IMR-90 (cell line): Measurements from ENCODE around the gene FNIP1. TPM values are rescaled to one million over a fixed set of nuclear protein-coding genes. Genes with fewer than 3 reads are reported as not detected.

ENCODE experiments used
- ATAC-seq: fragments of 200-7000 bp; cut with Tn5 transposase; 2 replicates; pipeline ENCODE4 v1.9.1; 2020; ENCODE audit warnings: low read depth, mild to moderate bottlenecking, moderate library complexity
- BruUV-seq: library from RNA; stranded (reverse); fragments of 400-500 nt; replicated peaks from 2 replicates; lab custom pipeline; 2021; lab: Mats Ljungman, UMichigan
- CTCF ChIA-PET: fragments of 300-600 bp; formaldehyde crosslinking; extraction: SDS; loops from one replicate; lab custom pipeline; 2021; ENCODE audit warnings: antibody characterized with exemption; lab: Yijun Ruan, JAX
- POLR2A ChIA-PET: fragments of 300-600 bp; sonication (Branson Sonifier 250); formaldehyde crosslinking; loops from one replicate; lab custom pipeline; 2022; ENCODE audit warnings: antibody characterized with exemption; ENCODE audit not compliant: unreplicated experiment; lab: Charles Lee
- DNase-seq: peaks from one replicate; pipeline ENCODE4 v3.0.0; 2013
- H2AFZ ChIP-seq: replicated peaks from 2 replicates; pipeline ENCODE3; 2013; ENCODE audit warnings: low read length, mild to moderate bottlenecking; ENCODE audit not compliant: poor library complexity
- H2AK5ac ChIP-seq: 2 replicates; pipeline ENCODE4 v1.6.1; 2013; ENCODE audit warnings: low read depth, low read length, inconsistent platforms
- H2AK9ac ChIP-seq: replicated peaks from 2 replicates; pipeline ENCODE3; 2013; ENCODE audit warnings: mild to moderate bottlenecking, low read depth, low read length, moderate library complexity; ENCODE audit not compliant: poor library complexity
- H2BK120ac ChIP-seq: 2 replicates; pipeline ENCODE4 v1.6.1; 2013; ENCODE audit warnings: low read depth, low read length, inconsistent platforms
- H2BK15ac ChIP-seq: 3 replicates; pipeline ENCODE4 v1.6.1; 2013; ENCODE audit warnings: low read depth, low read length, inconsistent platforms
- H2BK20ac ChIP-seq: 2 replicates; pipeline ENCODE4 v1.6.1; 2013; ENCODE audit warnings: low read depth, mild to moderate bottlenecking, inconsistent platforms, low read length, moderate library complexity
- H2BK5ac ChIP-seq: 2 replicates; pipeline ENCODE4 v1.6.1; 2013; ENCODE audit warnings: mild to moderate bottlenecking, low read depth, low read length, inconsistent platforms; ENCODE audit not compliant: poor library complexity, severe bottlenecking
- H3K14ac ChIP-seq: replicated peaks from 2 replicates; pipeline ENCODE4 v1.6.1; 2013; ENCODE audit warnings: low read depth, low read length, inconsistent platforms
- H3K18ac ChIP-seq: 2 replicates; pipeline ENCODE4 v1.6.1; 2013; ENCODE audit warnings: low read depth, low read length, control low read depth
- H3K23ac ChIP-seq: 2 replicates; pipeline ENCODE4 v1.6.1; 2013; ENCODE audit warnings: low read depth, low read length, inconsistent platforms
- H3K27ac ChIP-seq: 2 replicates; pipeline ENCODE4 v1.5.1; 2013; ENCODE audit warnings: mild to moderate bottlenecking, control low read depth, low read length; ENCODE audit not compliant: insufficient read depth
- H3K27me3 ChIP-seq: 2 replicates; pipeline ENCODE4 v1.6.1; 2013; ENCODE audit warnings: low read length; ENCODE audit not compliant: control insufficient read depth, insufficient read depth
- H3K36me3 ChIP-seq: 2 replicates; pipeline ENCODE4 v1.6.1; 2013; ENCODE audit warnings: low read length, mixed read lengths; ENCODE audit not compliant: control insufficient read depth, insufficient read depth
- H3K4ac ChIP-seq: 2 replicates; pipeline ENCODE4 v1.6.1; 2013; ENCODE audit warnings: low read depth, low read length, inconsistent platforms
- H3K4me1 ChIP-seq: 2 replicates; pipeline ENCODE4 v1.6.1; 2013; ENCODE audit warnings: low read length, mixed read lengths; ENCODE audit not compliant: control insufficient read depth, insufficient read depth
- H3K4me2 ChIP-seq: 2 replicates; pipeline ENCODE4 v1.6.1; 2013; ENCODE audit warnings: low read depth, mild to moderate bottlenecking, control low read depth, low read length, moderate library complexity
- H3K4me3 ChIP-seq: 2 replicates; pipeline ENCODE4 v1.5.1; 2013; ENCODE audit warnings: low read depth, mild to moderate bottlenecking, control low read depth, low read length, moderate library complexity; ENCODE audit not compliant: insufficient read depth
- H3K56ac ChIP-seq: 2 replicates; pipeline ENCODE4 v1.6.1; 2013; ENCODE audit warnings: low read length, inconsistent platforms; ENCODE audit not compliant: insufficient read depth; ENCODE audit errors: extremely low read depth
- H3K79me1 ChIP-seq, 2 experiments: 2 replicates each; pipeline ENCODE4 v1.6.1; 2013; ENCODE audit warnings: low read length in 2 of 2, inconsistent platforms in 1 of 2, low read depth in 1 of 2
- H3K9ac ChIP-seq: 2 replicates; pipeline ENCODE4 v1.6.1; 2013; ENCODE audit warnings: low read depth, low read length, control low read depth
- H3K9me1 ChIP-seq: 2 replicates; pipeline ENCODE4 v1.6.1; 2013; ENCODE audit warnings: low read length, inconsistent platforms; ENCODE audit not compliant: insufficient read depth
- H3K9me3 ChIP-seq: 2 replicates; pipeline ENCODE4 v1.6.1; 2013; ENCODE audit warnings: low read length; ENCODE audit not compliant: control insufficient read depth, insufficient read depth
- H4K20me1 ChIP-seq: 2 replicates; pipeline ENCODE4 v1.6.1; 2013; ENCODE audit warnings: low read length, inconsistent platforms; ENCODE audit not compliant: insufficient read depth
- H4K5ac ChIP-seq: 2 replicates; pipeline ENCODE4 v1.6.1; 2013; ENCODE audit warnings: mild to moderate bottlenecking, low read depth, low read length, control low read depth
- H4K8ac ChIP-seq, 2 experiments: 2 replicates each; pipeline ENCODE4 v1.6.1; 2013; ENCODE audit warnings: low read depth in 2 of 2, low read length in 2 of 2, control low read depth in 1 of 2, inconsistent platforms in 1 of 2
- H4K91ac ChIP-seq: 2 replicates; pipeline ENCODE4 v1.6.1; 2013; ENCODE audit warnings: low read depth, low read length, inconsistent platforms; ENCODE audit not compliant: insufficient read depth
- BHLHE40 ChIP-seq: fragments of 150-350 bp; IDR thresholded peaks from 2 replicates; pipeline ENCODE4 v1.6.1; 2016; ENCODE audit warnings: mild to moderate bottlenecking, low read depth, low read length
- CEBPB ChIP-seq: IDR thresholded peaks from 2 replicates; pipeline ENCODE4 v1.6.1; 2012; ENCODE audit warnings: low read depth, low read length, improper control_type of control experiment
- CHD1 ChIP-seq: IDR thresholded peaks from 2 replicates; pipeline ENCODE4 v1.6.1; 2012; ENCODE audit warnings: low read depth, low read length, improper control_type of control experiment
- FOS ChIP-seq: fragments of 150-350 bp; IDR thresholded peaks from 2 replicates; pipeline ENCODE4 v1.6.1; 2016; ENCODE audit warnings: low read depth, low read length
- MAFK ChIP-seq: IDR thresholded peaks from 2 replicates; pipeline ENCODE4 v1.6.1; 2012; ENCODE audit warnings: low read depth, low read length, improper control_type of control experiment
- MAZ ChIP-seq: IDR thresholded peaks from 2 replicates; pipeline ENCODE4 v1.6.1; 2012; ENCODE audit warnings: low read depth, mild to moderate bottlenecking, low read length, improper control_type of control experiment, moderate library complexity, borderline replicate concordance
- MXI1 ChIP-seq: IDR thresholded peaks from 2 replicates; pipeline ENCODE4 v1.6.1; 2012; ENCODE audit warnings: low read depth, mild to moderate bottlenecking, low read length, moderate library complexity, borderline replicate concordance
- NFE2L2 ChIP-seq: fragments of 150-350 bp; IDR thresholded peaks from 2 replicates; pipeline ENCODE4 v1.6.1; 2016; ENCODE audit warnings: low read depth, mild to moderate bottlenecking, low read length
- POLR2A ChIP-seq: IDR thresholded peaks from 2 replicates; pipeline ENCODE4 v1.6.1; 2012; ENCODE audit warnings: mild to moderate bottlenecking, low read depth, low read length
- RAD21 ChIP-seq: IDR thresholded peaks from 2 replicates; pipeline ENCODE4 v1.6.1; 2012; ENCODE audit warnings: low read length, improper control_type of control experiment
- RCOR1 ChIP-seq: IDR thresholded peaks from 2 replicates; pipeline ENCODE4 v1.6.1; 2012; ENCODE audit warnings: mild to moderate bottlenecking, low read length, improper control_type of control experiment; ENCODE audit not compliant: insufficient replicate concordance
- RFX5 ChIP-seq: IDR thresholded peaks from 2 replicates; pipeline ENCODE4 v1.8.0; 2012; ENCODE audit warnings: low read depth, mild to moderate bottlenecking, low read length, moderate library complexity
- SMC3 ChIP-seq: fragments of 150-350 bp; IDR thresholded peaks from 2 replicates; pipeline ENCODE4 v1.6.1; 2016; ENCODE audit warnings: low read depth, mild to moderate bottlenecking, antibody characterized with exemption, low read length, moderate library complexity
- WGBS, 2 experiments: methylation state at CpG; one replicate each; pipeline versions ENCODE4 v1.1.5 to v1.1.7; 2013; ENCODE audit warnings: missing lambda C conversion rate in 2 of 2; ENCODE audit not compliant: insufficient read length in 1 of 2; ENCODE audit errors: extremely low coverage in 2 of 2; 5-methylcytosine and 5-hydroxymethylcytosine counted together
- dilution Hi-C: fragments of 300-500 bp; cut with HindIII; formaldehyde crosslinking; loops from one replicate; pipeline ENCODE4 v1.14.3; 2018; ENCODE audit warnings: low sequenced_read_pairs; ENCODE audit not compliant: unreplicated experiment
- in situ Hi-C: fragments of 300-500 bp; cut with MboI; formaldehyde crosslinking; loops from 3 replicates; pipeline ENCODE4 v1.14.3; 2019; ENCODE audit warnings: low sequenced_read_pairs, inconsistent platforms, mixed read lengths
- intact Hi-C: fragments of 100-400 bp; cut with micrococcal nuclease; formaldehyde crosslinking; loops from 2 replicates; pipeline ENCODE4 v1.10.0; 2022
- polyA plus RNA-seq, 3 experiments: library from polyadenylated mRNA; depleted of rRNA; stranded (reverse); fragments of >200 nt; gene quantifications; 2 replicates each; pipeline ENCODE4 v1.2.3, GENCODE V29; 2012; ENCODE audit warnings: low replicate concordance in 1 of 3
- total RNA-seq: library from RNA; depleted of rRNA; stranded (reverse); fragments of >200 nt; gene quantifications from 2 replicates; pipeline ENCODE4 v1.2.3, GENCODE V29; 2012
- TF ChIP-seq, protein P1 (sequence below): fragments of 150-350 bp; IDR thresholded peaks from 2 replicates; pipeline ENCODE4 v1.6.1; 2017; ENCODE audit warnings: mild to moderate bottlenecking, antibody characterized with exemption, low read length, low read depth
- TF ChIP-seq, protein P2 (sequence below): conservative IDR thresholded peaks from 2 replicates; pipeline ENCODE4 v1.5.1; 2012; ENCODE audit warnings: mild to moderate bottlenecking, low read depth, low read length, improper control_type of control experiment
- TF ChIP-seq, protein P3 (sequence below): fragments of 150-350 bp; IDR thresholded peaks from 2 replicates; pipeline ENCODE4 v1.6.1; 2016; ENCODE audit warnings: low read depth, mild to moderate bottlenecking, low read length, moderate library complexity, borderline replicate concordance

Gene FNIP1
- total and polyA plus RNA-seq, 2 of the 4 experiments (the other 2 are of a cell fraction), result 5.6 to 34.1 TPM

- H3K14ac ChIP-seq, result no peak overlapping the region
- no peaks in the 10 kb centered on the region for H3K9me3 ChIP-seq
- H3K4ac ChIP-seq, result no peak overlapping the region
- DNase-seq, result no peak
- H3K4me1 ChIP-seq, result peaks cover 20% of the 10 kb centered on the region
- no peak overlapping the region for H3K56ac ChIP-seq
- H2AK9ac ChIP-seq, result no peak overlapping the region
- no peak overlapping the region for H3K23ac ChIP-seq
- no CpG with 5 or more reads among the region's 4 CpGs for WGBS, 2 experiments
- no peak for ATAC-seq
- no TSS peak for BruUV-seq
- H2BK15ac ChIP-seq, result no peak overlapping the region
- in situ Hi-C loops (no loop called here), dilution Hi-C loops (no loop called here), intact Hi-C loops (no loop called here)
- TF ChIP-seq, protein P1, sequence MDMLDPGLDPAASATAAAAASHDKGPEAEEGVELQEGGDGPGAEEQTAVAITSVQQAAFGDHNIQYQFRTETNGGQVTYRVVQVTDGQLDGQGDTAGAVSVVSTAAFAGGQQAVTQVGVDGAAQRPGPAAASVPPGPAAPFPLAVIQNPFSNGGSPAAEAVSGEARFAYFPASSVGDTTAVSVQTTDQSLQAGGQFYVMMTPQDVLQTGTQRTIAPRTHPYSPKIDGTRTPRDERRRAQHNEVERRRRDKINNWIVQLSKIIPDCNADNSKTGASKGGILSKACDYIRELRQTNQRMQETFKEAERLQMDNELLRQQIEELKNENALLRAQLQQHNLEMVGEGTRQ, result no peak
- TF ChIP-seq, protein P2, sequence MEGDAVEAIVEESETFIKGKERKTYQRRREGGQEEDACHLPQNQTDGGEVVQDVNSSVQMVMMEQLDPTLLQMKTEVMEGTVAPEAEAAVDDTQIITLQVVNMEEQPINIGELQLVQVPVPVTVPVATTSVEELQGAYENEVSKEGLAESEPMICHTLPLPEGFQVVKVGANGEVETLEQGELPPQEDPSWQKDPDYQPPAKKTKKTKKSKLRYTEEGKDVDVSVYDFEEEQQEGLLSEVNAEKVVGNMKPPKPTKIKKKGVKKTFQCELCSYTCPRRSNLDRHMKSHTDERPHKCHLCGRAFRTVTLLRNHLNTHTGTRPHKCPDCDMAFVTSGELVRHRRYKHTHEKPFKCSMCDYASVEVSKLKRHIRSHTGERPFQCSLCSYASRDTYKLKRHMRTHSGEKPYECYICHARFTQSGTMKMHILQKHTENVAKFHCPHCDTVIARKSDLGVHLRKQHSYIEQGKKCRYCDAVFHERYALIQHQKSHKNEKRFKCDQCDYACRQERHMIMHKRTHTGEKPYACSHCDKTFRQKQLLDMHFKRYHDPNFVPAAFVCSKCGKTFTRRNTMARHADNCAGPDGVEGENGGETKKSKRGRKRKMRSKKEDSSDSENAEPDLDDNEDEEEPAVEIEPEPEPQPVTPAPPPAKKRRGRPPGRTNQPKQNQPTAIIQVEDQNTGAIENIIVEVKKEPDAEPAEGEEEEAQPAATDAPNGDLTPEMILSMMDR, result no peak
- TF ChIP-seq SMC3 (no peak), MAFK (no peak), MXI1 (no peak), FOS (no peak), BHLHE40 (no peak), RCOR1 (no peak), POLR2A (no peak), CEBPB (no peak), MAZ (no peak), CHD1 (no peak), NFE2L2 (no peak), RFX5 (no peak), RAD21 (no peak)
- TF ChIP-seq, protein P3, sequence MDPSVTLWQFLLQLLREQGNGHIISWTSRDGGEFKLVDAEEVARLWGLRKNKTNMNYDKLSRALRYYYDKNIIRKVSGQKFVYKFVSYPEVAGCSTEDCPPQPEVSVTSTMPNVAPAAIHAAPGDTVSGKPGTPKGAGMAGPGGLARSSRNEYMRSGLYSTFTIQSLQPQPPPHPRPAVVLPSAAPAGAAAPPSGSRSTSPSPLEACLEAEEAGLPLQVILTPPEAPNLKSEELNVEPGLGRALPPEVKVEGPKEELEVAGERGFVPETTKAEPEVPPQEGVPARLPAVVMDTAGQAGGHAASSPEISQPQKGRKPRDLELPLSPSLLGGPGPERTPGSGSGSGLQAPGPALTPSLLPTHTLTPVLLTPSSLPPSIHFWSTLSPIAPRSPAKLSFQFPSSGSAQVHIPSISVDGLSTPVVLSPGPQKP, result no peak
- H3K27ac ChIP-seq, result no peak overlapping the region
- POLR2A ChIA-PET, result no interaction called here
- H2AFZ ChIP-seq, result no peak overlapping the region
- H2BK120ac ChIP-seq, result no peak overlapping the region
- H4K91ac ChIP-seq, result peak overlapping the region; percentile 35; the same call in 1 of the 2 replicates
- peaks cover 13% of the 10 kb centered on the region for H3K9me1 ChIP-seq
- no peaks in the 10 kb centered on the region; the same call in 1 of the 2 replicates for H4K20me1 ChIP-seq
- no peak overlapping the region for H3K9ac ChIP-seq
- CTCF ChIA-PET, result no interaction called here
- H3K27me3 ChIP-seq, result no peaks in the 10 kb centered on the region
- H4K8ac ChIP-seq, result no peak overlapping the region
- H3K4me2 ChIP-seq, result no peak overlapping the region
- H3K4me3 ChIP-seq, result no peak overlapping the region
- H2BK20ac ChIP-seq, result no peak overlapping the region
- H2AK5ac ChIP-seq, result no peak overlapping the region
- no peak overlapping the region for H2BK5ac ChIP-seq
- H3K79me1 ChIP-seq, result peaks cover 35 to 66% of the 10 kb centered on the region in 2 experiments
- no peak overlapping the region for H4K5ac ChIP-seq
- 0 out of 2 replicates have a peak, but pooled peaks cover 1% of the 10 kb centered on the region for H3K36me3 ChIP-seq
- H3K18ac ChIP-seq, result 0 out of 2 replicates have a peak overlapping the region, but pooled peaks have one; percentile 18
Measured at GRCh38 chr5:131607418-131607817, 189.4 kb downstream of the FNIP1 start.
